Neural cell (in vitro differentiated cells): ENCODE data around the gene KIF14. TPM values are rescaled to one million over a fixed set of nuclear protein-coding genes. Genes with fewer than 3 reads are reported as not detected.

Source experiments
- H2AFZ ChIP-seq: fragments of 200-600, 300-800 bp; sonication (generic), shearing (Covaris generic); 2 replicates; pipeline ENCODE4 v1.6.0; 2014; ENCODE audit warnings: low read depth, mild to moderate bottlenecking, antibody characterized with exemption, low read length, moderate library complexity
- H3F3A ChIP-seq: fragments of 200-600 bp; shearing (Covaris generic); 2 replicates; pipeline ENCODE4 v1.6.1; 2016; ENCODE audit warnings: mild to moderate bottlenecking, moderate library complexity, mixed read lengths, antibody characterized with exemption, low read length; ENCODE audit not compliant: insufficient read depth, poor library complexity, severe bottlenecking
- H3K27ac ChIP-seq: fragments of 200-600, 300-800 bp; sonication (generic), shearing (Covaris generic); 2 replicates; pipeline ENCODE4 v1.5.1; 2014; ENCODE audit warnings: mild to moderate bottlenecking, low read length, moderate library complexity
- H3K27me3 ChIP-seq: fragments of 300-800, 200-600 bp; sonication (generic), shearing (Covaris generic); 2 replicates; pipeline ENCODE4 v1.6.0; 2014; ENCODE audit warnings: mild to moderate bottlenecking, low read depth, low read length, moderate library complexity; ENCODE audit not compliant: insufficient read depth
- H3K36me3 ChIP-seq: fragments of 300-800, 200-600 bp; sonication (generic), shearing (Covaris generic); 2 replicates; pipeline ENCODE4 v1.5.1; 2014; ENCODE audit warnings: mild to moderate bottlenecking, antibody characterized with exemption, low read length, moderate library complexity; ENCODE audit not compliant: insufficient read depth
- H3K4me2 ChIP-seq: fragments of 300-800, 200-600 bp; sonication (generic), shearing (Covaris generic); 2 replicates; pipeline ENCODE4 v1.6.0; 2014; ENCODE audit warnings: mild to moderate bottlenecking, low read length
- H3K4me3 ChIP-seq: fragments of 300-800, 200-600 bp; sonication (generic), shearing (Covaris generic); 2 replicates; pipeline ENCODE4 v1.5.1; 2014; ENCODE audit warnings: mild to moderate bottlenecking, low read length, moderate library complexity
- H3K79me2 ChIP-seq: fragments of 200-600 bp; shearing (Covaris generic); replicated peaks from 2 replicates; pipeline ENCODE4 v1.6.0; 2014; ENCODE audit warnings: mild to moderate bottlenecking, low read length, moderate library complexity; ENCODE audit not compliant: insufficient read depth
- H3K9ac ChIP-seq: fragments of 300-800, 200-600 bp; sonication (generic), shearing (Covaris generic); 2 replicates; pipeline ENCODE4 v1.6.1; 2016; ENCODE audit warnings: mild to moderate bottlenecking, low read length, mixed read lengths
- H3K9me2 ChIP-seq: fragments of 200-600 bp; shearing (Covaris generic); 2 replicates; pipeline ENCODE4 v1.6.1; 2016; ENCODE audit warnings: mild to moderate bottlenecking, low read length, mixed read lengths; ENCODE audit not compliant: insufficient read depth
- H3K9me3 ChIP-seq: fragments of 200-600, 300-800 bp; sonication (generic), shearing (Covaris generic); 2 replicates; pipeline ENCODE4 v1.6.1; 2016; ENCODE audit warnings: mild to moderate bottlenecking, mixed run types, low read length, moderate library complexity, mixed read lengths
- H4K20me1 ChIP-seq: fragments of 200-600 bp; shearing (Covaris generic); 2 replicates; pipeline ENCODE4 v1.6.1; 2016; ENCODE audit warnings: mild to moderate bottlenecking, mixed run types; ENCODE audit not compliant: insufficient read depth
- EP300 ChIP-seq: fragments of 450-650 bp; conservative IDR thresholded peaks from 2 replicates; pipeline ENCODE4 v1.6.1; 2014; ENCODE audit warnings: antibody characterized with exemption, mild to moderate bottlenecking, moderate library complexity; ENCODE audit not compliant: poor library complexity, severe bottlenecking
- EZH2 ChIP-seq: fragments of 200-600, 300-800 bp; shearing (Covaris generic), sonication (generic); IDR thresholded peaks from 2 replicates; pipeline ENCODE4 v1.6.1; 2014; ENCODE audit warnings: antibody characterized with exemption, low read length, borderline replicate concordance, mild to moderate bottlenecking; ENCODE audit not compliant: insufficient read depth, poor library complexity, severe bottlenecking
- MXI1 ChIP-seq: fragments of 450-650 bp; conservative IDR thresholded peaks from 2 replicates; pipeline ENCODE4 v1.6.1; 2014; ENCODE audit warnings: antibody characterized with exemption, mild to moderate bottlenecking; ENCODE audit not compliant: poor library complexity, severe bottlenecking
- POLR2AphosphoS5 ChIP-seq: IDR thresholded peaks from 2 replicates; pipeline ENCODE4 v1.6.1; 2012
- RAD21 ChIP-seq: fragments of 450-650 bp; conservative IDR thresholded peaks from 2 replicates; pipeline ENCODE4 v1.6.1; 2014; ENCODE audit warnings: antibody characterized with exemption, mild to moderate bottlenecking, moderate library complexity
- SMC3 ChIP-seq: fragments of 450-650 bp; conservative IDR thresholded peaks from 2 replicates; pipeline ENCODE4 v1.6.1; 2014; ENCODE audit warnings: antibody characterized with exemption, mild to moderate bottlenecking, moderate library complexity; ENCODE audit not compliant: poor library complexity
- TAF1 ChIP-seq: IDR thresholded peaks from 2 replicates; pipeline ENCODE4 v1.6.1; 2012; ENCODE audit warnings: low read depth
- polyA plus RNA-seq: library from polyadenylated mRNA; depleted of rRNA; stranded (reverse); fragments of >200 nt; gene quantifications from 2 replicates; pipeline ENCODE4 v1.2.3, GENCODE V29; 2014
- TF ChIP-seq, protein P1 (sequence below): fragments of 450-650 bp; IDR thresholded peaks from 2 replicates; pipeline ENCODE4 v1.5.1; 2014; ENCODE audit warnings: antibody characterized with exemption, mild to moderate bottlenecking, moderate library complexity; ENCODE audit not compliant: poor library complexity, severe bottlenecking
- TF ChIP-seq, protein P2 (sequence below): IDR thresholded peaks from 2 replicates; pipeline ENCODE4 v1.6.1; 2012; ENCODE audit warnings: borderline replicate concordance

The KIF14 gene
- polyA plus RNA-seq, 1 donor from 2014 or later: 0.69 TPM

GRCh38 chr1:200659269-200659668 is 38.7 kb upstream of the KIF14 start:
- Histone ChIP-seq H4K20me1 (no peaks in the 10 kb centered on the region), H3F3A (no peaks in the 10 kb centered on the region), H3K4me3 (no peak overlapping the region), H3K79me2 (no peaks in the 10 kb centered on the region), H3K36me3 (no peaks in the 10 kb centered on the region), H3K27me3 (no peaks in the 10 kb centered on the region), H3K27ac (no peak overlapping the region), H3K9me3 (no peaks in the 10 kb centered on the region), H3K9ac (no peak overlapping the region), H3K9me2 (no peaks in the 10 kb centered on the region), H3K4me2 (no peak overlapping the region), H2AFZ (no peak overlapping the region)
- TF ChIP-seq MXI1: no peak
- TF ChIP-seq EZH2: no peak
- no peak for TF ChIP-seq RAD21
- TF ChIP-seq EP300: no peak
- no peak for TF ChIP-seq TAF1

DNA sequence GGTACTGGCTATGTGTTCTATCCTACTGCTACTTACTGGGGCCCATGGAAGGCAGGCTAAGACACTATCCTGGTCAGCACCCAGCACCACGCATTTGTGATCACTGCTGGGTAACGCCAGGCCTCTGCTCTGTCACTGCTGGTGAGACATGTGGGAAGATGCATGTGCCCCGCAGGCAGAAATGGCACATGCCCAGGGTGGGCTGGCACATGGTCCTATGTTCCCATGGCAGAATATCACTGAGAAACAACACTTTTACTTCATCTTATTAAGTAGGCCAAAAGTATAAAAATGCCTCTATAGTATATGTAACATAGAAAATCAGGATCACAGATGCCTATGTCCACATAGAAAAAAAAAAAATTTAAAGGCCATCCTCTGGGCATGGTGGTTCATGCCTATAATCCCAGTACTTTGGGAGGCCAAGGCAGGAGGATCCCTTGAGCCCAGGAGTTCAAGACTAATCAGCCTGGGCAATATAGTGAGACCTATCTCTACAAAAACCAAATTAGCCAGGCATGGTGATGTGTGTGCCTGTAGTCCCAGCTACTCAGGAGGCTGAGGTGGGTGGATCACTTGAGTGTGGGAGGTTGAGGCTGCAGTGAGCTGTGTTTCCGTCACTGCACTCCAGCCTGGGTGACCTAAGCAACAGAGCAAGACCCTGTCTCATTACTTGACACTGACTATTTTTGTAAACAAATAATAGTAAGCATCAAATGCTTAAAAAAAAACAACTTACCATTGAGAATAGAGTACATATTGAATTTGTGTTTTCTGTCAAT is 37.7 kb upstream of the KIF14 start:
- Histone ChIP-seq H3K36me3 (no peaks in the 10 kb centered on the region), H3F3A (no peaks in the 10 kb centered on the region), H3K9me3 (no peaks in the 10 kb centered on the region), H4K20me1 (no peaks in the 10 kb centered on the region), H2AFZ (no peak overlapping the region), H3K9ac (no peak overlapping the region), H3K4me3 (no peak overlapping the region), H3K27ac (no peak overlapping the region), H3K79me2 (no peaks in the 10 kb centered on the region), H3K4me2 (no peak overlapping the region), H3K27me3 (no peaks in the 10 kb centered on the region), H3K9me2 (no peaks in the 10 kb centered on the region)
- TF ChIP-seq, protein P1, sequence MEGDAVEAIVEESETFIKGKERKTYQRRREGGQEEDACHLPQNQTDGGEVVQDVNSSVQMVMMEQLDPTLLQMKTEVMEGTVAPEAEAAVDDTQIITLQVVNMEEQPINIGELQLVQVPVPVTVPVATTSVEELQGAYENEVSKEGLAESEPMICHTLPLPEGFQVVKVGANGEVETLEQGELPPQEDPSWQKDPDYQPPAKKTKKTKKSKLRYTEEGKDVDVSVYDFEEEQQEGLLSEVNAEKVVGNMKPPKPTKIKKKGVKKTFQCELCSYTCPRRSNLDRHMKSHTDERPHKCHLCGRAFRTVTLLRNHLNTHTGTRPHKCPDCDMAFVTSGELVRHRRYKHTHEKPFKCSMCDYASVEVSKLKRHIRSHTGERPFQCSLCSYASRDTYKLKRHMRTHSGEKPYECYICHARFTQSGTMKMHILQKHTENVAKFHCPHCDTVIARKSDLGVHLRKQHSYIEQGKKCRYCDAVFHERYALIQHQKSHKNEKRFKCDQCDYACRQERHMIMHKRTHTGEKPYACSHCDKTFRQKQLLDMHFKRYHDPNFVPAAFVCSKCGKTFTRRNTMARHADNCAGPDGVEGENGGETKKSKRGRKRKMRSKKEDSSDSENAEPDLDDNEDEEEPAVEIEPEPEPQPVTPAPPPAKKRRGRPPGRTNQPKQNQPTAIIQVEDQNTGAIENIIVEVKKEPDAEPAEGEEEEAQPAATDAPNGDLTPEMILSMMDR: no peak
- TF ChIP-seq TAF1 (no peak), MXI1 (no peak), EZH2 (no peak), RAD21 (no peak), POLR2AphosphoS5 (no peak), SMC3 (no peak), EP300 (no peak)
- TF ChIP-seq, protein P2, sequence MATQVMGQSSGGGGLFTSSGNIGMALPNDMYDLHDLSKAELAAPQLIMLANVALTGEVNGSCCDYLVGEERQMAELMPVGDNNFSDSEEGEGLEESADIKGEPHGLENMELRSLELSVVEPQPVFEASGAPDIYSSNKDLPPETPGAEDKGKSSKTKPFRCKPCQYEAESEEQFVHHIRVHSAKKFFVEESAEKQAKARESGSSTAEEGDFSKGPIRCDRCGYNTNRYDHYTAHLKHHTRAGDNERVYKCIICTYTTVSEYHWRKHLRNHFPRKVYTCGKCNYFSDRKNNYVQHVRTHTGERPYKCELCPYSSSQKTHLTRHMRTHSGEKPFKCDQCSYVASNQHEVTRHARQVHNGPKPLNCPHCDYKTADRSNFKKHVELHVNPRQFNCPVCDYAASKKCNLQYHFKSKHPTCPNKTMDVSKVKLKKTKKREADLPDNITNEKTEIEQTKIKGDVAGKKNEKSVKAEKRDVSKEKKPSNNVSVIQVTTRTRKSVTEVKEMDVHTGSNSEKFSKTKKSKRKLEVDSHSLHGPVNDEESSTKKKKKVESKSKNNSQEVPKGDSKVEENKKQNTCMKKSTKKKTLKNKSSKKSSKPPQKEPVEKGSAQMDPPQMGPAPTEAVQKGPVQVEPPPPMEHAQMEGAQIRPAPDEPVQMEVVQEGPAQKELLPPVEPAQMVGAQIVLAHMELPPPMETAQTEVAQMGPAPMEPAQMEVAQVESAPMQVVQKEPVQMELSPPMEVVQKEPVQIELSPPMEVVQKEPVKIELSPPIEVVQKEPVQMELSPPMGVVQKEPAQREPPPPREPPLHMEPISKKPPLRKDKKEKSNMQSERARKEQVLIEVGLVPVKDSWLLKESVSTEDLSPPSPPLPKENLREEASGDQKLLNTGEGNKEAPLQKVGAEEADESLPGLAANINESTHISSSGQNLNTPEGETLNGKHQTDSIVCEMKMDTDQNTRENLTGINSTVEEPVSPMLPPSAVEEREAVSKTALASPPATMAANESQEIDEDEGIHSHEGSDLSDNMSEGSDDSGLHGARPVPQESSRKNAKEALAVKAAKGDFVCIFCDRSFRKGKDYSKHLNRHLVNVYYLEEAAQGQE: no peak
